ENCODE results near the gene CPTP. TPM values are rescaled to one million over a fixed set of nuclear protein-coding genes. Genes with fewer than 3 reads are reported as not detected.

CPTP gene
- total RNA-seq, 2 donors from 2014 or later, result 15.6 to 33.0 TPM

DNA sequence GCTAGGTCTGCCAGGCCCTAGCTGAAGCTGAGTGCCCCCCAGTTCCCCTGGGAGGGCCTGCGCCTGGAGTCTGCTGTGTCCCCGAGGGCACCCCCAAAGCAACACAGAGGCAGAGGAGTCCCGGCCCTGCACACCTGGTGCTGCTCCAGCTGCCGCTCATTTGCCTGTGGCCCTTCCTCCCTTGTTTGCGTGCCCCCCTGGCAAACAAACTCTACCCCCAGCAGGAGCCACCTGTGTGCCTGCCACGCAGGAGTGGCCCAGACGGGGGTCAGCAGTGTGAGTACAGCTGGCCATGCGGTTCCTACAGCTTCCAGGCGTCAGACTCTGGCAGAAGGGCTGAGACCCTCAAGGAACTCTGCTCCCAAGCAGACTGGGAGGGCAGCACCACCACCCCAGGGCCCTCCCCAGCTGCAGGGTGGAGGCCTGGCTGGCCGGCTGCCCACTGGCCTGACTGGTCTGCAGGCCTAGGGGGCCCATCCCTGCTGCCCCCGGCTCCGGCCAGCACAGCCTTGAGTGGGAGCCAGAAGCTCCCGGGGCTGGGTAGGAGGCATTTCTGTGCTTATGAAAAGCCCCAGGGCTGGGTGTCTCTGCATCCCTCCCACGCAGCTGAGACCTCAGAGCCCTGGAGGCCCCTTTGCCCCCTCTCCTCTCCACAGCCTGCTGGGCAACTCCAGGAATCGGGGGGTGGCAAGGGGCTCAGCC lies 5.9 kb downstream of the CPTP start:
- no peaks in the 10 kb centered on the region for H3K27me3 ChIP-seq
- H3K27ac ChIP-seq, result no peak overlapping the region
- no peaks in the 10 kb centered on the region for H3K9me3 ChIP-seq
- peaks cover 24% of the 10 kb centered on the region for H3K4me1 ChIP-seq
- peaks cover 3 to 8% of the 10 kb centered on the region in 2 donors for H3K36me3 ChIP-seq (replicated peaks in 1 of 2; ENCODE audit: insufficient read depth in 1 of 2, low read depth in 2 of 2)
- DNase-seq, result no peak
- H3K4me3 ChIP-seq, result no peak overlapping the region
- ATAC-seq, result no peak
- intact Hi-C loops (cut with DNase I), result no loop called here
- no peak for TF ChIP-seq POLR2A (IDR thresholded peaks at IDR 0.05)
- TF ChIP-seq, protein P1, sequence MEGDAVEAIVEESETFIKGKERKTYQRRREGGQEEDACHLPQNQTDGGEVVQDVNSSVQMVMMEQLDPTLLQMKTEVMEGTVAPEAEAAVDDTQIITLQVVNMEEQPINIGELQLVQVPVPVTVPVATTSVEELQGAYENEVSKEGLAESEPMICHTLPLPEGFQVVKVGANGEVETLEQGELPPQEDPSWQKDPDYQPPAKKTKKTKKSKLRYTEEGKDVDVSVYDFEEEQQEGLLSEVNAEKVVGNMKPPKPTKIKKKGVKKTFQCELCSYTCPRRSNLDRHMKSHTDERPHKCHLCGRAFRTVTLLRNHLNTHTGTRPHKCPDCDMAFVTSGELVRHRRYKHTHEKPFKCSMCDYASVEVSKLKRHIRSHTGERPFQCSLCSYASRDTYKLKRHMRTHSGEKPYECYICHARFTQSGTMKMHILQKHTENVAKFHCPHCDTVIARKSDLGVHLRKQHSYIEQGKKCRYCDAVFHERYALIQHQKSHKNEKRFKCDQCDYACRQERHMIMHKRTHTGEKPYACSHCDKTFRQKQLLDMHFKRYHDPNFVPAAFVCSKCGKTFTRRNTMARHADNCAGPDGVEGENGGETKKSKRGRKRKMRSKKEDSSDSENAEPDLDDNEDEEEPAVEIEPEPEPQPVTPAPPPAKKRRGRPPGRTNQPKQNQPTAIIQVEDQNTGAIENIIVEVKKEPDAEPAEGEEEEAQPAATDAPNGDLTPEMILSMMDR (IDR thresholded peaks at IDR 0.05), result no peak
- 16 to 50% methylated on average over 5 to 15 of the region's 15 CpGs for WGBS, 2 donors

DNA sequence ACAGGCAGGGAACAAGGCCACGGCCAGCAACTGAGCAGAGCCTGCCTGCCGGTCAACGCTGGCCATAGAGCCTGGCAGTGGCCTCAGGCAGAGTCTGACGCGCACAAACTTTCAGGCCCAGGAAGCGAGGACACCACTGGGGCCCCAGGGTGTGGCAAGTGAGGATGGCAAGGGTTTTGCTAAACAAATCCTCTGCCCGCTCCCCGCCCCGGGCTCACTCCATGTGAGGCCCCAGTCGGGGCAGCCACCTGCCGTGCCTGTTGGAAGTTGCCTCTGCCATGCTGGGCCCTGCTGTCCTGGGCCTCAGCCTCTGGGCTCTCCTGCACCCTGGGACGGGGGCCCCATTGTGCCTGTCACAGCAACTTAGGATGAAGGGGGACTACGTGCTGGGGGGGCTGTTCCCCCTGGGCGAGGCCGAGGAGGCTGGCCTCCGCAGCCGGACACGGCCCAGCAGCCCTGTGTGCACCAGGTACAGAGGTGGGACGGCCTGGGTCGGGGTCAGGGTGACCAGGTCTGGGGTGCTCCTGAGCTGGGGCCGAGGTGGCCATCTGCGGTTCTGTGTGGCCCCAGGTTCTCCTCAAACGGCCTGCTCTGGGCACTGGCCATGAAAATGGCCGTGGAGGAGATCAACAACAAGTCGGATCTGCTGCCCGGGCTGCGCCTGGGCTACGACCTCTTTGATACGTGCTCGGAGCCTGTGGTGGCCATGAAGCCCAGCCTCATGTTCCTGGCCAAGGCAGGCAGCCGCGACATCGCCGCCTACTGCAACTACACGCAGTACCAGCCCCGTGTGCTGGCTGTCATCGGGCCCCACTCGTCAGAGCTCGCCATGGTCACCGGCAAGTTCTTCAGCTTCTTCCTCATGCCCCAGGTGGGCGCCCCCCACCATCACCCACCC lies 6.7 kb downstream of the CPTP start, which contains the start of gene TAS1R3:
Gene TAS1R3, plus strand, starts transcription at position 213 of the 898 bp plus-strand sequence. Its CDS starts 66 bp downstream, at position 279.
- TF ChIP-seq, protein P1 (IDR thresholded peaks at IDR 0.05), result no peak
- H3K9me3 ChIP-seq, result no peaks in the 10 kb centered on the region
- H3K27ac ChIP-seq, result no peak within 1 kb of the TSS
- no peak for DNase-seq
- 64 to 71% methylated on average over 16 to 32 of the region's 41 CpGs for WGBS, 2 donors
- ATAC-seq, result no peak
- H3K27me3 ChIP-seq, result no peaks in the 10 kb centered on the region
- H3K36me3 ChIP-seq (replicated peaks in 1 of 2; ENCODE audit: insufficient read depth in 1 of 2, low read depth in 2 of 2), result peaks cover 3 to 8% of the 10 kb centered on the region in 2 donors
- H3K4me1 ChIP-seq, result peaks cover 16% of the 10 kb centered on the region
- no peak within 1 kb of the TSS for H3K4me3 ChIP-seq
- intact Hi-C loops (cut with DNase I), result no loop called here

DNA sequence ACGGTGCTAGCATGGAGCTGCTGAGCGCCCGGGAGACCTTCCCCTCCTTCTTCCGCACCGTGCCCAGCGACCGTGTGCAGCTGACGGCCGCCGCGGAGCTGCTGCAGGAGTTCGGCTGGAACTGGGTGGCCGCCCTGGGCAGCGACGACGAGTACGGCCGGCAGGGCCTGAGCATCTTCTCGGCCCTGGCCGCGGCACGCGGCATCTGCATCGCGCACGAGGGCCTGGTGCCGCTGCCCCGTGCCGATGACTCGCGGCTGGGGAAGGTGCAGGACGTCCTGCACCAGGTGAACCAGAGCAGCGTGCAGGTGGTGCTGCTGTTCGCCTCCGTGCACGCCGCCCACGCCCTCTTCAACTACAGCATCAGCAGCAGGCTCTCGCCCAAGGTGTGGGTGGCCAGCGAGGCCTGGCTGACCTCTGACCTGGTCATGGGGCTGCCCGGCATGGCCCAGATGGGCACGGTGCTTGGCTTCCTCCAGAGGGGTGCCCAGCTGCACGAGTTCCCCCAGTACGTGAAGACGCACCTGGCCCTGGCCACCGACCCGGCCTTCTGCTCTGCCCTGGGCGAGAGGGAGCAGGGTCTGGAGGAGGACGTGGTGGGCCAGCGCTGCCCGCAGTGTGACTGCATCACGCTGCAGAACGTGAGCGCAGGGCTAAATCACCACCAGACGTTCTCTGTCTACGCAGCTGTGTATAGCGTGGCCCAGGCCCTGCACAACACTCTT lies 7.6 kb downstream of the CPTP start:
- no peak overlapping the region for H3K27ac ChIP-seq
- H3K4me1 ChIP-seq, result peaks cover 10% of the 10 kb centered on the region
- no peaks in the 10 kb centered on the region for H3K9me3 ChIP-seq
- intact Hi-C loops (cut with DNase I), result no loop called here
- H3K4me3 ChIP-seq, result no peak overlapping the region
- H3K36me3 ChIP-seq (replicated peaks in 1 of 2; ENCODE audit: insufficient read depth in 1 of 2, low read depth in 2 of 2), result peaks cover 3 to 8% of the 10 kb centered on the region in 2 donors
- WGBS, 2 donors, result 72 to 84% methylated on average over 12 to 52 of the region's 57 CpGs
- H3K27me3 ChIP-seq, result no peaks in the 10 kb centered on the region
- DNase-seq (no peak), ATAC-seq (no peak)
- peak in 1 of 3 donors; percentile 8 for TF ChIP-seq POLR2A (IDR thresholded peaks at IDR 0.05)
- TF ChIP-seq, protein P1 (IDR thresholded peaks at IDR 0.05), result no peak

DNA sequence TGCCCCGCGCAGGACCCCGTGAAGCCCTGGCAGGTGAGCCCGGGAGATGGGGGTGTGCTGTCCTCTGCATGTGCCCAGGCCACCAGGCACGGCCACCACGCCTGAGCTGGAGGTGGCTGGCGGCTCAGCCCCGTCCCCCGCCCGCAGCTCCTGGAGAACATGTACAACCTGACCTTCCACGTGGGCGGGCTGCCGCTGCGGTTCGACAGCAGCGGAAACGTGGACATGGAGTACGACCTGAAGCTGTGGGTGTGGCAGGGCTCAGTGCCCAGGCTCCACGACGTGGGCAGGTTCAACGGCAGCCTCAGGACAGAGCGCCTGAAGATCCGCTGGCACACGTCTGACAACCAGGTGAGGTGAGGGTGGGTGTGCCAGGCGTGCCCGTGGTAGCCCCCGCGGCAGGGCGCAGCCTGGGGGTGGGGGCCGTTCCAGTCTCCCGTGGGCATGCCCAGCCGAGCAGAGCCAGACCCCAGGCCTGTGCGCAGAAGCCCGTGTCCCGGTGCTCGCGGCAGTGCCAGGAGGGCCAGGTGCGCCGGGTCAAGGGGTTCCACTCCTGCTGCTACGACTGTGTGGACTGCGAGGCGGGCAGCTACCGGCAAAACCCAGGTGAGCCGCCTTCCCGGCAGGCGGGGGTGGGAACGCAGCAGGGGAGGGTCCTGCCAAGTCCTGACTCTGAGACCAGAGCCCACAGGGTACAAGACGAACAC lies 8.3 kb downstream of the CPTP start:
- Histone ChIP-seq H3K27me3 (no peaks in the 10 kb centered on the region), H3K27ac (no peak overlapping the region), H3K4me3 (no peak overlapping the region), H3K4me1 (peaks cover 10% of the 10 kb centered on the region), H3K36me3 (replicated peaks in 1 of 2; ENCODE audit: insufficient read depth in 1 of 2, low read depth in 2 of 2) (peaks cover 0 to 5% of the 10 kb centered on the region in 2 donors), H3K9me3 (no peaks in the 10 kb centered on the region)
- DNase-seq (peak in 2 of 4 donors; percentile 29 to 43), ATAC-seq (no peak)
- intact Hi-C loops (cut with DNase I), result no loop called here
- WGBS, 2 donors, result 58 to 67% methylated on average over 17 to 29 of the region's 48 CpGs
- TF ChIP-seq, protein P1 (IDR thresholded peaks at IDR 0.05), result no peak
- TF ChIP-seq POLR2A (IDR thresholded peaks at IDR 0.05), result no peak
